WI38 (cell line): ENCODE data around the gene LRRC30.

ENCODE experiments used
- H3K4me3 ChIP-seq: 2 replicates; pipeline ENCODE4 v1.5.1; 2011; ENCODE audit warnings: low read depth, mild to moderate bottlenecking, control low read depth, low read length
- TF ChIP-seq, protein P1 (sequence below): IDR thresholded peaks from 2 replicates; pipeline ENCODE4 v1.5.1; 2012; ENCODE audit warnings: low read depth, mild to moderate bottlenecking, control low read depth, low read length

Gene LRRC30

GRCh38 chr18:7237673-7238272 is 6.9 kb downstream of the LRRC30 start:
- TF ChIP-seq, protein P1, sequence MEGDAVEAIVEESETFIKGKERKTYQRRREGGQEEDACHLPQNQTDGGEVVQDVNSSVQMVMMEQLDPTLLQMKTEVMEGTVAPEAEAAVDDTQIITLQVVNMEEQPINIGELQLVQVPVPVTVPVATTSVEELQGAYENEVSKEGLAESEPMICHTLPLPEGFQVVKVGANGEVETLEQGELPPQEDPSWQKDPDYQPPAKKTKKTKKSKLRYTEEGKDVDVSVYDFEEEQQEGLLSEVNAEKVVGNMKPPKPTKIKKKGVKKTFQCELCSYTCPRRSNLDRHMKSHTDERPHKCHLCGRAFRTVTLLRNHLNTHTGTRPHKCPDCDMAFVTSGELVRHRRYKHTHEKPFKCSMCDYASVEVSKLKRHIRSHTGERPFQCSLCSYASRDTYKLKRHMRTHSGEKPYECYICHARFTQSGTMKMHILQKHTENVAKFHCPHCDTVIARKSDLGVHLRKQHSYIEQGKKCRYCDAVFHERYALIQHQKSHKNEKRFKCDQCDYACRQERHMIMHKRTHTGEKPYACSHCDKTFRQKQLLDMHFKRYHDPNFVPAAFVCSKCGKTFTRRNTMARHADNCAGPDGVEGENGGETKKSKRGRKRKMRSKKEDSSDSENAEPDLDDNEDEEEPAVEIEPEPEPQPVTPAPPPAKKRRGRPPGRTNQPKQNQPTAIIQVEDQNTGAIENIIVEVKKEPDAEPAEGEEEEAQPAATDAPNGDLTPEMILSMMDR, result no peak
- H3K4me3 ChIP-seq, result no peak overlapping the region

GRCh38 chr18:7242926-7243325 is 12.0 kb downstream of the LRRC30 start:
- TF ChIP-seq, protein P1, result no peak
- no peak overlapping the region for H3K4me3 ChIP-seq

- no peak overlapping the region for H3K4me3 ChIP-seq
- TF ChIP-seq, protein P1, result no peak
These were observed 18.0 kb downstream of the LRRC30 start for GRCh38 chr18:7248877-7249276.

GRCh38 chr18:7254163-7254562 is 23.3 kb downstream of the LRRC30 start:
- TF ChIP-seq, protein P1, result no peak
- no peak overlapping the region for H3K4me3 ChIP-seq

GRCh38 chr18:7255054-7255453 is 24.2 kb downstream of the LRRC30 start:
- TF ChIP-seq, protein P1, result no peak
- H3K4me3 ChIP-seq, result no peak overlapping the region

- TF ChIP-seq, protein P1, result no peak
- H3K4me3 ChIP-seq, result no peak overlapping the region
These were observed 24.8 kb downstream of the LRRC30 start for GRCh38 chr18:7255643-7256042.

DNA sequence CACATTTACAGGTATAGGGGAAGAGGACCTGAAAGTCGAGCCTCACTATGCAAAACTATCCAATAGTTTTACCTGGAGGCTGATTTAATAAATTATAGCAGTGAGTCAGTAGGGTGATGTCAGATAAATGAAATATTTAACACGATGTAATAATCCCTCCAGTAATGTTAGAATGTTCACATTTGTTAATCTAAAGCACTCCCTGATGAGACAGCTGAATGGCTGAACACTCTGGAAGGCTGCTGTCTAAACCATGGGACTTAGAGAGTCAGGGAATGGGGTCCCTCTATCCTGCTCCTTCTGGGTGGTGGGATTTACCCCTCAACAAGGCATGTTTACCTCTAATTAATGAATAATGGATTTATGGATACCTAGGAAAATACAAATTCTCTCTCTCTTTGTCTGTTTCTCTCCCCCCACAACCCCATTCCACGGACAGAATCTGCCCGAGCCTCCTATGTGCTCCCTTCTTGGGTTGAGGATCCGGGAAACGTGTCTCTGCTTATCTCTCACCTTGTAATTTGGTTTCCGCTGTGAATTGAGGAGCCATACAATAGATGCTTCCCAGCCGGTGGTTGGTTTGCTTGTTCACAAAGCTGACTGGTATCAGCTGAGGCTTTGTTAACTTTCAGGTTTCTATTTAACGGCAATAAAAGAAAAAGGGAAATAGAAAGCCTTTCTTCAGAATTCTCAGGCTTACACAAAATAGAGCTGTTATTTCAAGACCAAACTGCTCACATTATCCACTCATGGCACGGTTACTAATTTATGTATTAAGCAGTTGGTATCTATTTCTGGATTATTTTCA is 25.9 kb downstream of the LRRC30 start:
- TF ChIP-seq, protein P1, result no peak
- no peak overlapping the region for H3K4me3 ChIP-seq
